MG63 (cell line): ENCODE data around the gene RAMP1. TPM values are rescaled to one million over a fixed set of nuclear protein-coding genes. Genes with fewer than 3 reads are reported as not detected.
A peak's percentile ranks its signal among the peaks of the same experiment; 100 is the strongest.

Experiments
- DNase-seq: peaks from one replicate; pipeline ENCODE4 v3.0.0-alpha.2; 2020
- H3K27me3 ChIP-seq: fragments of 250-450 bp; sonication (Bioruptor Pico); 2 replicates; pipeline ENCODE4 v1.5.1; 2020; ENCODE audit warnings: mild to moderate bottlenecking, moderate library complexity
- H3K36me3 ChIP-seq: fragments of 250-450 bp; sonication (Bioruptor Pico); 2 replicates; pipeline ENCODE4 v1.5.1; 2020; ENCODE audit warnings: mild to moderate bottlenecking, moderate library complexity
- H3K4me3 ChIP-seq: fragments of 250-450 bp; sonication (Bioruptor Pico); 2 replicates; pipeline ENCODE4 v1.5.1; 2020; ENCODE audit warnings: mild to moderate bottlenecking, moderate library complexity
- H3K9me3 ChIP-seq: fragments of 250-450 bp; sonication (Bioruptor Pico); 2 replicates; pipeline ENCODE4 v1.5.1; 2020; ENCODE audit warnings: mild to moderate bottlenecking, moderate library complexity
- total RNA-seq: library from RNA; depleted of rRNA; stranded (reverse); fragments of >200 nt; shearing (Covaris generic); gene quantifications from 2 replicates; pipeline ENCODE4 v1.2.3, GENCODE V29; 2014; ENCODE audit warnings: low replicate concordance

The RAMP1 gene
- total RNA-seq, 1 experiment from 2014 or later, result 192 TPM

- Histone ChIP-seq H3K27me3 (no peaks in the 10 kb centered on the region), H3K9me3 (no peaks in the 10 kb centered on the region), H3K36me3 (peaks cover 47% of the 10 kb centered on the region), H3K4me3 (no peak overlapping the region)
- DNase-seq, result no peak
Measured at GRCh38 chr2:237870754-237871651, 11.6 kb downstream of the RAMP1 start.

DNA sequence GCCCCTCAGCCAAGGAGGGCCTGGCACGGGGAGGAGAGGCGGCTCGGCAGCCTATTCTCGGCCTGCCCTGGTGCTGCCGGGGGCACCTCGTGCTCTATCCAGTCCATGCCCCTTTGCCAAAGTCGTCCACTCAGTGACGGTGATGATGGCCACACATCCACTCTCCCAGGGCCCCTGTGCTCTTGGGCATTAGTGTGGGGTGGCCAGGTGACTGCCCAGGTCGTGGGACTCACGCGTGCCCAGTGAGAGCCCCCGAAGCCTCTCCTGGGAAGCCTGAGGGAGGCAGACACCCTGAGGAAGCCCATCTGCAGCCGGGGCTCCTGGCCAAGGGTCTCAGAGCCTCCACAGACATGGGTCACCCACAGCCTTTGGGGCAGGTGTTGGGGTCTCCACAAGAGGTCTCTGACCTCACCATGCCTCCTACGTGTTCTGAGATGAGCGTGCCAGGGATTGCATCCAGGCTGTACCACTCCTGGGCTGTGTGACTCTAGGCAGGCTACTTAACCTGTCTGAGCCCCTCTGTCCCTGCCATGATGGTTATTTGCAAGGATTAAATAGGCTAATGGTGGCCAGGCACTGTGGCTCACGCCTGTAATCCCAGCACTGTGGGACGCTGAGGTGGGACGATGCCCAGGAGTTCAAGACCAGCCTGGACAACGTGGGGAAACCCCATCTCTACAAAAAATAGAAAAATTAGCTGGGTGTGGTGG, 12.9 kb downstream of the RAMP1 start:
- H3K36me3 ChIP-seq, result peaks cover 41% of the 10 kb centered on the region
- H3K9me3 ChIP-seq, result no peaks in the 10 kb centered on the region
- H3K4me3 ChIP-seq, result no peak overlapping the region
- no peak for DNase-seq
- H3K27me3 ChIP-seq, result no peaks in the 10 kb centered on the region

- no peaks in the 10 kb centered on the region for H3K9me3 ChIP-seq
- no peak for DNase-seq
- no peak overlapping the region for H3K4me3 ChIP-seq
- H3K36me3 ChIP-seq, result peaks cover 46% of the 10 kb centered on the region
- no peaks in the 10 kb centered on the region for H3K27me3 ChIP-seq
Measured at GRCh38 chr2:237873421-237873831, 14.0 kb downstream of the RAMP1 start.

DNA sequence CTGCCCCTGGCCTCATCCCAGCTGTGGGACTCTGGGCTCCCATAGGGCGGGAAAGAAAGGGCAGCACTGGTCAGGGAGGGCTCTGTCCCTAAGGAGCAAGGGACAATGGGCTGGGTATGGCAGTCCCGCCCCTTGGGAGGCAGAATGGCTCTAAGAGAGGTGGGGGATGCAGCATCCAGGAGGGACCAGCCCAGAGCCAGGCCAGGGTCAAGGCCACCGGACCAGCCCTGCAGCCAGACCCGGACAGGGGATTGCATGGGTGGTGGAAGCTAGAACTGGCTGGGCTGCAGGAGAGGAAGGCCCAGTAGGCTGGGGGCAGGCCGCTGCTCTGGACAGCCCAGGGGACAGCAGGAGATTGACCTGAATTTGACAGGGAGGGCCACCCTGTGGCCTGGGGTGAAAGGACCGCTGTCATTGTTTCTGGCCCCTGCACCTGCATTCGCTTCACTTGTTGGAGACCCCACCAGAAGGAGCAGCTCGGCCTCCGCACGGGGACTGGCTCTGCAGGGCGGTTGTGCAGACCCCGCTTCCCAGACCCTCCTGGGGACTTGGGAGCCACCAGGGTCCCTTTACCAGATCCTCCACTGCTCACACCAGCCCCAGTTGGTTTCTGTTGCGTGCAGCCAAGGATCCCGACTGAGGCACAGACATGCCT, 14.6 kb downstream of the RAMP1 start:
- H3K4me3 ChIP-seq, result no peak overlapping the region

GRCh38 chr2:237874585-237875161, 15.2 kb downstream of the RAMP1 start:
- H3K27me3 ChIP-seq, result no peaks in the 10 kb centered on the region
- no peak overlapping the region for H3K4me3 ChIP-seq
- no peaks in the 10 kb centered on the region for H3K9me3 ChIP-seq
- H3K36me3 ChIP-seq, result peaks cover 45% of the 10 kb centered on the region
- DNase-seq, result peak; percentile 93

More for the DNA sequence above, 14.6 kb downstream of the RAMP1 start:
- Histone ChIP-seq H3K27me3 (no peaks in the 10 kb centered on the region), H3K9me3 (no peaks in the 10 kb centered on the region), H3K36me3 (peaks cover 47% of the 10 kb centered on the region)
- no peak for DNase-seq

DNA sequence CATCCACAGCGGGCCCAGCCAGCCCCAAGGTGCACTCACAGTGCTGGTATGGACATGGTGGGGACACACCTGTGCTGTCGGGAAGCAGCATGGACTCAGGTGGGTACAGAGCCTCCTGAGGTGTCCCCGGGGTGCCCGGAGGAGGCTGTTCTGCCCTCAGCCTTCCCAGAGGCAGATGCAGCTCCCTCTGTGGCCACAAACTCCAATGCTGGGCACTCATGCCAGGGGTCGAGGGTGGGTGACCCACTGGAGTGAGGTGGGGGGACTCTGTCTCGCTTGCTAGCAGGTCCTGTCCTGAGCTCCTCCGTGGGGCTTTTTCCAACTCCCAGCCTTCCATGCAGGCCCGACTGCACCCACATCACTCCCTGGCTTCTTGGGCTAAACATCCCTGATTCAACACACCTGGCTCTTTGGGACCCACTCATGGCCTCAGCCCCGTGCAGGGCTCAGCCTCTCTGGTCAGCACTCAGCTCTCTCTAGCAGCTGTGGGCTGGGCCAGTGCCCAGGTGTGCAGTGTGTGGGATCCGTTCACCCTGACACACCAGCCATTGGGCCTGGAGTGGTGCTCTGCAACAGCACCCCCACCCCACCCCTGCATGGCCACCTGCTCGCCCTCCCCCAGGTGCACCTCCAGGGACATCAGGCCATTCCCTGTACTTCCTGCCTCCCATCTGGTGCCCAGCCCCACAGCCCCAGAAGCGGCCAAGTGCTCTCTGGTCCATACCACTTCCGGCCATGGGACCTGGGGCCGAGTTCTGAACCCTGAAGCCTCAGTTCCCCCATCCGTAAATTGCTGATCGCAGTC, 16.0 kb downstream of the RAMP1 start:
- Histone ChIP-seq H3K36me3 (peaks cover 51% of the 10 kb centered on the region), H3K4me3 (no peak overlapping the region), H3K9me3 (no peaks in the 10 kb centered on the region), H3K27me3 (no peaks in the 10 kb centered on the region)
- DNase-seq, result no peak

DNA sequence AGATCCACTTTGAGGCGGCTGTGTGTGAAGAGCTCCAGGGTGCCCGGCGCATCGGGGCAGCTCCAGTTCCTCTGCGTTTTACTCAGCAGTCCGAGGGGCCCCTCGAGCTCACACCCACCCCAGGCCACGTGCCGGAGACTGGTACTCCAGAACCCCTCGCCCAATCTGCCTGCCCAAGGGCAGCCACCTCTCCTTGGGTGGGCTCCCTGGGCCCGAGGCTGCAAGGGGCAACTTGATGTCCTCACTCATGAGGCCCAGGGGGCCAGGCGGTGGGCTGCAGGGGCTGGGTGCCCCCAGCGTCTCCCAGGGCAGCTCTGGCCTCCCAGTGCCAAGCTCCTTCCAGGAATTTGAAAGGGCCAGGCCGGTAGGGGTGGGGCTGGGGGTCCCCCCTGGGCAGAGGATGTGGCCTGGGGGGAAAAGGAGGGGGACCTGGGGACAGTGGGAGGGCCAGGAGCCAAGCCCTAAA, 16.7 kb downstream of the RAMP1 start:
- Histone ChIP-seq H3K4me3 (no peak overlapping the region), H3K27me3 (no peaks in the 10 kb centered on the region), H3K9me3 (no peaks in the 10 kb centered on the region), H3K36me3 (peaks cover 57% of the 10 kb centered on the region)
- DNase-seq, result no peak

GRCh38 chr2:237876532-237876931, 17.1 kb downstream of the RAMP1 start:
- Histone ChIP-seq H3K27me3 (no peaks in the 10 kb centered on the region), H3K9me3 (no peaks in the 10 kb centered on the region), H3K4me3 (no peak overlapping the region), H3K36me3 (peaks cover 61% of the 10 kb centered on the region)
- no peak for DNase-seq

DNA sequence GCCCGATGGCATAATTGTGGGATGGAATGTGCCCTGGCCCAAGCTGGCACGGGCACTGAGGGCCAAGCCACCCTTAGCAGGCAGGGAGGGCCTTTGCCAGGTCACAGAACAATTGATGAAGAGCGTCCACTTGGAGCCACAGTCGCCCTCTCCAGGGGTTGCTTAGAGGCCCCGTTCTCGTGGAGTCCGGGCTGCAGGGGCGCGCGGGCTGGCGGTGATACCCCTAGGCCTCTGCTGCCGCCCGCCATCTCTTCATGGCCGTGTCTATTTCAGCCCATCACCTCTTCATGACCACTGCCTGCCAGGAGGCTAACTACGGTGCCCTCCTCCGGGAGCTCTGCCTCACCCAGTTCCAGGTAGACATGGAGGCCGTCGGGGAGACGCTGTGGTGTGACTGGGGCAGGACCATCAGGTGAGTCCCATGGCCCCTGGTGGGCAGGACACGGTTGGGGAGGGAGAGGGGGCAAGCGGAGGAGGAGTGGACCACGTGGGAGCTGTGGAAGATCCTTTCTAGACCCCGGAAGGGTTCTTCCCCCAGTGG, 17.6 kb downstream of the RAMP1 start:
- no peak for DNase-seq

DNA sequence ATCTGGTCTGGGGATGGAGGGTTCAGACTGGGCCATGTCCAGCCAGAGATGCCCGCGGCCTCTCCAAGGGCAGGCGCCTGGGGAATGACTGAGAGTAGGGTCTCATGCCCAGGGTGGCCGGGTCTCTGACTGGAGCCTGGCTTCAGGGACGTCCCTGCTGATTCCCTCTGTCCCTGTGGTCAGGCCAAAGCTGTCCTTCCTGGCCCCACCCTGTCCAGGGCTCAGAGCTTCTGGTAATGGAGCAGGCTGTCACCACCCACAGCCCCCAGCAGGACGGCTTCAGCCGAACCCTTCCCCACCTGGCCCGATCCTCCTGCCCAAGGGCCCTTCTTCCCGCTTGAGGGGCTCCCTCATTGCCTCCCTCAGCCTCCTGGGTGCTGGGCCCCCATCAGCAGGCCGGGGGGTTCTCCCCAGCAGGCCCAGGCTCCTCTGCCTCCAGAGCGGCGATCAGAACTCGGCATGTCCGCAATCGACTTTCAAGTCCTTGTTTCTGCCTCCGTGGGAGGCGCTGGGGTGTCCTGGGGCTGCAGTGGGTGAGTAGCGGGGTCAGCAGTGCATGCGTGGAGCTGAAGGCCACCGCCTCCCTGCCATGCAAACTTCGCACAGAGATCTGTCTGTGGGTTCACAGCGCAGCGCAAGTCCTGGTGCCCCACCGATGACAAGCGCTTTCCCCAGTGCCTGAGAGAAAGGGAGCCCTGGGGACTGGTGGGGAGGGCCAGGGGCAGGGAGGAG, 18.3 kb downstream of the RAMP1 start:
- DNase-seq, result no peak
- H3K4me3 ChIP-seq, result no peak overlapping the region
- H3K27me3 ChIP-seq, result no peaks in the 10 kb centered on the region
- H3K36me3 ChIP-seq, result peaks cover 68% of the 10 kb centered on the region
- H3K9me3 ChIP-seq, result no peaks in the 10 kb centered on the region

More for the DNA sequence above, 17.6 kb downstream of the RAMP1 start:
- Histone ChIP-seq H3K4me3 (no peak overlapping the region), H3K36me3 (peaks cover 61% of the 10 kb centered on the region), H3K9me3 (no peaks in the 10 kb centered on the region), H3K27me3 (no peaks in the 10 kb centered on the region)

- Histone ChIP-seq H3K4me3 (no peak overlapping the region), H3K36me3 (peaks cover 72% of the 10 kb centered on the region), H3K9me3 (no peaks in the 10 kb centered on the region), H3K27me3 (no peaks in the 10 kb centered on the region)
- DNase-seq, result no peak
Measured at GRCh38 chr2:237878321-237879057, 19.1 kb downstream of the RAMP1 start.

- peaks cover 68% of the 10 kb centered on the region for H3K36me3 ChIP-seq
- no peak overlapping the region for H3K4me3 ChIP-seq
- DNase-seq, result no peak
- H3K27me3 ChIP-seq, result no peaks in the 10 kb centered on the region
- no peaks in the 10 kb centered on the region for H3K9me3 ChIP-seq
Measured at GRCh38 chr2:237879058-237879430, 19.6 kb downstream of the RAMP1 start.

DNA sequence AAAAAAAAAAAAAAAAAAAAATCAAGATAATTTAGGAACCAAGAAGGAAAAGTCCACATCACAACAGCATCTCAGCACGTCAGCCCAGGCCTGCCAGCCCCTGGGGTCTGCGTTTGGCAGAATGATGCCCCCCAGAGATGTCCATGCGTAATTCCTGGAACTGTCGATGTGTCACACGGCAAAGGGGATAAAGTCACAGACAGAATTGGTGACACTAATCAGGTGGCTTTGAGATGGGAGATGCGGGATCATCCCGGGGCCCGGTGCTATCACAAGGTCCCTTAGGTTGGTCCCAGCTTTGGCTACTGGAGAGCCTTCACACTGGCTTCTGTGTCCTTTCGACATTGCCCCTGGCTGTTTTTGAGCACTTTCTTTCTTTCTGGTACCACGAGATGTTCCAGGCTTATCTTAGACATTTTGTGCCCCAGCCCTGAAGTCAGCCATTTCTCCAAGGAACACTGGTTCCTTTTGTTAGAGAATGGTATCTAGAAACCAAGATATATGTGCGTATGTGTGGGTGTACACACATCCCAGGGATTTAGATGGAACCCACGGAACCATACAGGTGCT, 20.7 kb downstream of the RAMP1 start:
- no peak for DNase-seq
- Histone ChIP-seq H3K36me3 (peaks cover 72% of the 10 kb centered on the region), H3K9me3 (no peaks in the 10 kb centered on the region), H3K4me3 (no peak overlapping the region), H3K27me3 (no peaks in the 10 kb centered on the region)
